ENCODE measurements around the gene HSFX1. TPM values are rescaled to one million over a fixed set of nuclear protein-coding genes. Genes with fewer than 3 reads are reported as not detected.

Gene HSFX1
- total RNA-seq, 1 experiment from 2014 or later: 1.0 TPM

DNA sequence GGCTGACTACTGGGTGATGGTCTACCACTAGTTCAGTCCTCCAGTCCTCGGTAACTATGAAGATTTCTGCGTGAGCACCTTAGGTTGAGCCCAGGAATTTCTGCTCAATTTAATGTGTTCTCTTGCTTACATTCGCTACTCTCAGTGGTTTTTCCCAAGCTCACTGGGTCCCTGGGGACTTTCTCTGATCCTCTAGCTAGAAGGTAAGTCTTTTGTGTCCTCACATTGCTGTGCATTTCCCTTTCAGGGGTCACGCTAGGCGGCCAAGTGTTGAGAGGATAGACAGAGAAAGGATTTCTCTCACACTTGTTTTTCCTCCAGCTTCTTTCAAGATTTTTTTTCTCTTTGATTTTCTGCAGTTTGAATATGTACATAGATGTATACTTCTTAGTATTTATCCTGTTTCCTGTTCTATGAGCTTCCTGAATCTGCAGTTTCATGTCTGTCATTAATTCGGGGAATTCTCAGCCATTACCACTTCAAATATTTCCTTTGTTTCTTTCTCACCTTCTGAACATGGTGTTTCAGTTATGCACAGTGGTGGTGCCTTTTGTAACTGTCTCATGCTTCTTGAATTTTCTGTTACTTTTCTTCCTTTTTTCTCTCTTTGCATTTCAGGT, 25.3 kb downstream of the HSFX1 start:
- no peak for ATAC-seq
- ChIA-PET CTCF (no interaction called here), POLR2A (no interaction called here)
- DNase-seq (ENCODE audit: low read depth, low spot score): no peak
- Histone ChIP-seq H3K4me3 (ENCODE audit: low read depth in 2 of 2, low read length in 2 of 2) (no peak overlapping the region), H3K27ac (ENCODE audit: low read length) (no peak overlapping the region), H3K9me3 (ENCODE audit: control insufficient read depth, insufficient read depth, low read depth, low read length) (no peaks in the 10 kb centered on the region), H3K36me3 (ENCODE audit: control insufficient read depth, insufficient read depth, low read length) (no peaks in the 10 kb centered on the region), H3K27me3 (ENCODE audit: control insufficient read depth, insufficient read depth, low read length) (no peaks in the 10 kb centered on the region), H3K4me1 (ENCODE audit: control insufficient read depth, insufficient read depth, low read length) (no peaks in the 10 kb centered on the region)
- intact Hi-C loops (cut with micrococcal nuclease; ENCODE audit: unreplicated experiment): no loop called here
- in situ Hi-C loops (cut with HindIII; ENCODE audit: low pct_unique_long_range_greater_than_20kb, low sequenced_read_pairs): no loop called here
- TF ChIP-seq, protein P1, sequence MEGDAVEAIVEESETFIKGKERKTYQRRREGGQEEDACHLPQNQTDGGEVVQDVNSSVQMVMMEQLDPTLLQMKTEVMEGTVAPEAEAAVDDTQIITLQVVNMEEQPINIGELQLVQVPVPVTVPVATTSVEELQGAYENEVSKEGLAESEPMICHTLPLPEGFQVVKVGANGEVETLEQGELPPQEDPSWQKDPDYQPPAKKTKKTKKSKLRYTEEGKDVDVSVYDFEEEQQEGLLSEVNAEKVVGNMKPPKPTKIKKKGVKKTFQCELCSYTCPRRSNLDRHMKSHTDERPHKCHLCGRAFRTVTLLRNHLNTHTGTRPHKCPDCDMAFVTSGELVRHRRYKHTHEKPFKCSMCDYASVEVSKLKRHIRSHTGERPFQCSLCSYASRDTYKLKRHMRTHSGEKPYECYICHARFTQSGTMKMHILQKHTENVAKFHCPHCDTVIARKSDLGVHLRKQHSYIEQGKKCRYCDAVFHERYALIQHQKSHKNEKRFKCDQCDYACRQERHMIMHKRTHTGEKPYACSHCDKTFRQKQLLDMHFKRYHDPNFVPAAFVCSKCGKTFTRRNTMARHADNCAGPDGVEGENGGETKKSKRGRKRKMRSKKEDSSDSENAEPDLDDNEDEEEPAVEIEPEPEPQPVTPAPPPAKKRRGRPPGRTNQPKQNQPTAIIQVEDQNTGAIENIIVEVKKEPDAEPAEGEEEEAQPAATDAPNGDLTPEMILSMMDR (IDR thresholded peaks at IDR 0.05): no peak
- TF ChIP-seq SIN3A (IDR thresholded peaks at IDR 0.05; ENCODE audit: borderline replicate concordance, insufficient read depth, low read depth, low read length) (no peak), TCF7L2 (IDR thresholded peaks at IDR 0.05; ENCODE audit: low read depth, low read length) (no peak), POLR2AphosphoS5 (IDR thresholded peaks at IDR 0.05; ENCODE audit: low read depth, low read length) (no peak)
- TF ChIP-seq, protein P2, sequence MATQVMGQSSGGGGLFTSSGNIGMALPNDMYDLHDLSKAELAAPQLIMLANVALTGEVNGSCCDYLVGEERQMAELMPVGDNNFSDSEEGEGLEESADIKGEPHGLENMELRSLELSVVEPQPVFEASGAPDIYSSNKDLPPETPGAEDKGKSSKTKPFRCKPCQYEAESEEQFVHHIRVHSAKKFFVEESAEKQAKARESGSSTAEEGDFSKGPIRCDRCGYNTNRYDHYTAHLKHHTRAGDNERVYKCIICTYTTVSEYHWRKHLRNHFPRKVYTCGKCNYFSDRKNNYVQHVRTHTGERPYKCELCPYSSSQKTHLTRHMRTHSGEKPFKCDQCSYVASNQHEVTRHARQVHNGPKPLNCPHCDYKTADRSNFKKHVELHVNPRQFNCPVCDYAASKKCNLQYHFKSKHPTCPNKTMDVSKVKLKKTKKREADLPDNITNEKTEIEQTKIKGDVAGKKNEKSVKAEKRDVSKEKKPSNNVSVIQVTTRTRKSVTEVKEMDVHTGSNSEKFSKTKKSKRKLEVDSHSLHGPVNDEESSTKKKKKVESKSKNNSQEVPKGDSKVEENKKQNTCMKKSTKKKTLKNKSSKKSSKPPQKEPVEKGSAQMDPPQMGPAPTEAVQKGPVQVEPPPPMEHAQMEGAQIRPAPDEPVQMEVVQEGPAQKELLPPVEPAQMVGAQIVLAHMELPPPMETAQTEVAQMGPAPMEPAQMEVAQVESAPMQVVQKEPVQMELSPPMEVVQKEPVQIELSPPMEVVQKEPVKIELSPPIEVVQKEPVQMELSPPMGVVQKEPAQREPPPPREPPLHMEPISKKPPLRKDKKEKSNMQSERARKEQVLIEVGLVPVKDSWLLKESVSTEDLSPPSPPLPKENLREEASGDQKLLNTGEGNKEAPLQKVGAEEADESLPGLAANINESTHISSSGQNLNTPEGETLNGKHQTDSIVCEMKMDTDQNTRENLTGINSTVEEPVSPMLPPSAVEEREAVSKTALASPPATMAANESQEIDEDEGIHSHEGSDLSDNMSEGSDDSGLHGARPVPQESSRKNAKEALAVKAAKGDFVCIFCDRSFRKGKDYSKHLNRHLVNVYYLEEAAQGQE (IDR thresholded peaks at IDR 0.05; ENCODE audit: insufficient read depth in 1 of 2, low read depth in 2 of 2, low read length in 1 of 2): no peak
- no TSS peak for BruUV-seq (replicated peaks)

DNA sequence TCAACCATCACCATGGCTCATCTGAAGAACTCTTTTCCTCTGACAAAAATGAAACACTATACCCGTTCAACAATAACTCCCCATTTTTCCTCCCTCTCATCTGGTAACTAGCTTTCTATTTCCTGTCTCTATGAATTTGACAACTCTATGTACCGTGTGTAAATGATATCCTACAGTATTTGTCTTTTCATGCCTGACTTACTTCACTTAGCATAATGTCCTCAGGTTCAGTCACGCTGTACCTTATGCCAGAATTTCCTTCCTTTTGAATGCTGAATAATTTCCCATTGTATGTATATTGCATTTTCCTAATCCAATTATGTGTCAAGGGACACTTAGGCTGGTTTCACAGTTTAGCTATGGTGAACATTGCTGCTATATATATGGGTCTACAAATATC, 26.1 kb downstream of the HSFX1 start:
- ChIA-PET CTCF (no interaction called here), POLR2A (no interaction called here)
- Histone ChIP-seq H3K36me3 (ENCODE audit: control insufficient read depth, insufficient read depth, low read length) (no peaks in the 10 kb centered on the region), H3K4me1 (ENCODE audit: control insufficient read depth, insufficient read depth, low read length) (no peaks in the 10 kb centered on the region), H3K27me3 (ENCODE audit: control insufficient read depth, insufficient read depth, low read length) (no peaks in the 10 kb centered on the region), H3K27ac (ENCODE audit: low read length) (no peak overlapping the region), H3K9me3 (ENCODE audit: control insufficient read depth, insufficient read depth, low read depth, low read length) (no peaks in the 10 kb centered on the region), H3K4me3 (ENCODE audit: low read depth in 2 of 2, low read length in 2 of 2) (no peak overlapping the region)
- ATAC-seq (no peak), DNase-seq (ENCODE audit: low read depth, low spot score) (no peak)
- BruUV-seq (replicated peaks): no TSS peak
- intact Hi-C loops (cut with micrococcal nuclease; ENCODE audit: unreplicated experiment) (no loop called here), in situ Hi-C loops (cut with HindIII; ENCODE audit: low pct_unique_long_range_greater_than_20kb, low sequenced_read_pairs) (no loop called here)
- TF ChIP-seq, protein P2 (IDR thresholded peaks at IDR 0.05; ENCODE audit: insufficient read depth in 1 of 2, low read depth in 2 of 2, low read length in 1 of 2): no peak
- TF ChIP-seq SIN3A (IDR thresholded peaks at IDR 0.05; ENCODE audit: borderline replicate concordance, insufficient read depth, low read depth, low read length): no peak
